KBM-7 (cell line): ENCODE measurements around the gene TMED1.
A peak's percentile ranks its signal among the peaks of the same experiment; 100 is the strongest.
"Not testable (repeated sequence)": the region's sequence is repeated elsewhere in the genome, so short reads cannot be mapped to it uniquely, and the experiment has no call there.

Source experiments
- DNase-seq: peaks from one replicate; pipeline ENCODE4 v3.0.0-alpha.2; 2015
- in situ Hi-C: fragments of 300-500 bp; cut with MboI; formaldehyde crosslinking; loops from 2 replicates; pipeline ENCODE4 v1.14.3; 2020; ENCODE audit warnings: low sequenced_read_pairs, low pct_unique_long_range_greater_than_20kb, mixed read lengths

TMED1 gene

GRCh38 chr19:10863107-10863717 lies 27.2 kb upstream of the TMED1 start:
- in situ Hi-C loops, result no loop called here
- DNase-seq, result no peak

- no peak for DNase-seq
- in situ Hi-C loops, result no loop called here
Observed at GRCh38 chr19:10862561-10863106, 26.6 kb upstream of the TMED1 start.

GRCh38 chr19:10861103-10861651 lies 25.2 kb upstream of the TMED1 start:
- peak; percentile 67 for DNase-seq
- in situ Hi-C loops, result no loop called here

- in situ Hi-C loops, result no loop called here
- peak; percentile 42 for DNase-seq
Observed at GRCh38 chr19:10858204-10858828, 22.3 kb upstream of the TMED1 start.

- in situ Hi-C loops, DNase-seq: not testable (repeated sequence)
Observed at GRCh38 chr19:10856899-10857298, 20.9 kb upstream of the TMED1 start.

GRCh38 chr19:10855879-10856522 lies 20.0 kb upstream of the TMED1 start:
- in situ Hi-C loops, result no loop called here
- DNase-seq, result peak; percentile 48

GRCh38 chr19:10854350-10855089 lies 18.5 kb upstream of the TMED1 start:
- in situ Hi-C loops, result no loop called here

GRCh38 chr19:10852941-10853340 lies 16.9 kb upstream of the TMED1 start:
- in situ Hi-C loops, result no loop called here
- DNase-seq, result no peak

More at GRCh38 chr19:10854350-10855089, 18.5 kb upstream of the TMED1 start:
- DNase-seq, result peak; percentile 18

GRCh38 chr19:10852098-10852800 lies 16.2 kb upstream of the TMED1 start:
- in situ Hi-C loops, result no loop called here
- DNase-seq, result no peak

- in situ Hi-C loops, result no loop called here
Observed at GRCh38 chr19:10850631-10851030, 14.6 kb upstream of the TMED1 start.

GRCh38 chr19:10848230-10848856 lies 12.3 kb upstream of the TMED1 start, which contains the start of gene C19orf38:
TSS of gene C19orf38 (plus strand) at chr19:10848415. CDS start at chr19:10848509, 94 bp downstream.
- DNase-seq, result peak; percentile 46
- in situ Hi-C loops, result no loop called here

More at GRCh38 chr19:10850631-10851030, 14.6 kb upstream of the TMED1 start:
- no peak for DNase-seq

- in situ Hi-C loops, result no loop called here
- no peak for DNase-seq
Observed at GRCh38 chr19:10846500-10847202, 10.6 kb upstream of the TMED1 start.

GRCh38 chr19:10842788-10843187 lies 6.8 kb upstream of the TMED1 start:
- in situ Hi-C loops, result no loop called here
- no peak for DNase-seq

GRCh38 chr19:10839114-10840050 lies 3.4 kb upstream of the TMED1 start:
- in situ Hi-C loops, result no loop called here
- no peak for DNase-seq

- in situ Hi-C loops, result no loop called here
- DNase-seq, result no peak
Observed at GRCh38 chr19:10838377-10838776, 2.4 kb upstream of the TMED1 start.

- DNase-seq, in situ Hi-C loops: not testable (repeated sequence)
Observed at GRCh38 chr19:10837649-10838048, 1.6 kb upstream of the TMED1 start.
